HTERT RPE-1 (cell line): ENCODE data around the gene CCT3.

Experiments
- in situ Hi-C: fragments of 300-500 bp; cut with MboI; formaldehyde crosslinking; loops from 4 replicates; pipeline ENCODE4 v1.14.3; 2020; ENCODE audit warnings: low sequenced_read_pairs

Gene CCT3

DNA sequence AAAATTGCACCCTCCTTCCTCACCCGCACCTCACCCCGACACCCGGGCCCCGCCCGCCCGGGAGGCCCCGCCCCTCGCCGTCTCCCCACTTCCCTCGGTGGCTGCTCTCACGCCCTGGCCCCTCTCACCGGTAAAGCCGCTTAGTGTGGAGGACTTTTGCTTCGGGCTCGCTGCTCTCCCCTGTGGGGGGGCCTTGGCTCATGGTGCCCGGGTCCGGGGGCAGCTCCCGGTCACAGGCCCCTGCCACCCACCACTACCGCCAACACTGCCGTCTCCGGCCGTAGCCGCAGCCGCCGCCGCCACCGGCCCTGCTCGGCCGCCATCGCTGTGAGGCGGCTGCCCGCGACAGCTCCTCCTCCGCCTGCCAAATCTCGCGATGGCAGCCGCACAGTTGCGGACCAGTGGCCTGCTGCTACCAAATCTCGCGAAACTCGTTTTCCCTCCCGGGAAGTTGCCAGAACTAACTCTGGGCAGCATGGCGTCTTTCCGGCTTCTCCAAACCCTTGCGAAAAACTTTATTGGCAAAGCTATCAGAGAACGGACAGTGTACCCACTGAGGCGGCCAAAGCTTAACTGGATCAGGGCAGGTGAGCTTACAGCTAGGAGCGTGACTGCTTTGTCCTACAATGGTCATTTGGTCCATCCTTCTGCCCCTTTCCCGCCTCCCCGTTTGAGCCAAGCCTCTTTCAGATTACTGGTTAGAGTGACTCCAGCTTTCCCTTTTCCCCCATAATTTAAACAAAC, 55.4 kb downstream of the CCT3 start, which contains the start of gene SMG5:
Gene SMG5 (minus strand): TSS at position 347 of the 744 bp plus-strand sequence. CDS start 145 bp downstream, at position 202.
- in situ Hi-C loops, result no loop called here

DNA sequence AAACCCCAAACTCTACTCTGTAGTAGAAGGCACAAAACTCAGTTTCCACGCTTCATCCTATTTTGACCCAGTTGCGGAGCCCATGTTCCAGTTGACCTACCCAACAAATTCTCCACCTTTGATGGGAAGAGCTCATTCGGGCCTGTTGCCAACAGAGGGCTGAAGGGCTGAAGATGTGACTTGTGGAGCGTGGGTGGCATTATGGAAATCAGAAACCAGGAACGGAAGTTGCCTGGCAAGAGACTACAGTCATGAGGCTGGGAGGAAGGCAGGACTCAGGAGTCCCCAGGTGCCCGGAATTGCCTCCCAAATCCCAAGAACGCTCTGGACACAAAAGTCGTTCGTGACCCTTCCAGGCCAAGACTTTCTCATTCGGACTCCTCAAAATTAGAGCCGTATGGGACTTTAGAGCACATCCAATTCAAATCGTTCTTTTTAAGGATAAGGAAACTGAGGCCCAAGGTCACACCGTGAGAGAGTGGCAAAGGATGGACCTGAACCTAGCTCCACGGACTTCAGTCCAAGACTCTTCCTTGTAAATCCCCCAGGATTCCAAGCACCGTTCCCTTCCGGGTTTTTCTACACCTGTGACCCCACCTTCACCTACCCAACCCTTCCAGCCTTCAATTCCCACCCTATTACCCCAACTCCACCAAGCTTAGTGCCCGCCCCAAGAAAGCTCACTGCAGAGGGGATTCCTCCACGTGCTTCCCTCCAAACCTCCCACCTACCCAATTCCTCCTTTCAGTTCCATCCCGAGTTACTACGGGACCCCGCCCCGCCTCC, 56.2 kb downstream of the CCT3 start:
- in situ Hi-C loops, result no loop called here

DNA sequence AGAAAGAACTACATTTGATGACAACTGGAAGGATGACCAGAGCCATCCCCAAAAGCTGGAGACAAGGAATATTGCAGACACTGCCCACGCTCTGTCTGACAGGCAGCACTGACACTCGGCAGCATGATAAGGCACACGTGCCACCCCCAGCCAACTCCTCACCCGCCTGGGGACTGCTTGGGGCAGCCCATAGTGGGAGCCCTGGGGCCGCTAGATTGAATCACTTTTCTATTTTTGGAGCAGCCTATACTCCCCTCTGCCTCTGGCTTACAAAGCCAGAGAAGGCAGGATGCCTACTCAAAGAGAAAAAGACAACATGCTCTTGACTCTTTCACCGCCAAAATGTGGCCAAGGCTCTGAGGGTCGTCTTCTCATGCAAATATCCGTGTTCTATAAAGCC, 56.8 kb downstream of the CCT3 start:
- in situ Hi-C loops, result no loop called here

DNA sequence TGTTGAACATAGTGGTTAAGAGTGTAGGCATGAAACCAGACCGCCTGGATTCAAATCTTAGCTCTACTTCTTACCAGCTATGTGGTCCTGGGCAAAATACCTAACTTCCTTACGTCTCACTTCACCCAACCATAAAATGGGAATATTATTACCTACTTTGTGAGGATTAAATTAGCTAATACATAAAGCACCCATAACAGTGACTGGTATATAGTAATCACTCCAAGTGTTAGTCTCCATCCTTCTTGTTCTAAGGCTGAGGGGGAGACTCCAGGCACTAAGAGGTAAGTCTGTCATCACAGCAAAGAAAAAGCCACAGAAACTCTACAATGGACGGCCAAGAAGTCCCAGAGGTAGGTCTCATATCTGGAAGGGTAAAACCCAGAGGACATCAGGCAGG, 58.3 kb downstream of the CCT3 start:
- in situ Hi-C loops, result no loop called here

DNA sequence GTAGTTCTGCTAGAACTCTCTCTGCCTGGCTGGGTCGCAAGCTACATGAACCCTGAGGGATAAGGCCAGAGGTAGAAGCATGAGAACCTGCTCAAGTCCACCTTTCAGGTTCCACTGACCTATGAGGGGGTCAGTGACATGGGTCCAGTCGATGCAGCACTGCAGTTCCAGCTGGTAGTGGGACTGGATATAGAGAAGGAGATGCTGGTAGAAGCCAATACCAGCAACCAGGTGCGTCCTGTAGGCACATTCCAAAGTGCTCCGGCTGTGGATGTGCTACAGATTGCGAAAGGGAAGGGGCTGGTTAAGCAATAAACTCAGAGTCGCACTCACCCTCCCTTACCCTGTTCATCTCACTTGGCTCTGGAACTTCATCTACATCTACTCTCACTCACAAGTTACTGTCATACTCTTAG, 61.1 kb downstream of the CCT3 start:
- in situ Hi-C loops, result no loop called here

DNA sequence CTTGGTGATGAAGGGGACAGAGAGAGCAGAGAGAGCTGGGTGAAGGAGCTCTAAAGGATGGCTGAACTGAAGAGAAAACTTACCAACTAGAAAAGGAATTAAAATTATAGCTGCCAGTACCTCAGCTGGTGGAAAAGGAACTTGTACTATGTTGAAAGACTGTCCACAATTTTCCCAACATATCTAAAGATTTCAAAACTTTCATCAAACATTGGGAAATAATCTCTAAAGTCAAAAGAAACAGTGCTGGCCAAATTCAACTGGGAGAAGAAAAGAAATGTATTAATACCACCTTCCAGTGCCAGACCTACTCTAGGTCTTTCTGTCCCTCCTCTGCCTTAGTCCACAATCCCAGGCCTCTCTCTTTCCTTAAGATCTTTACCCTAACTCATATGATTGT, 61.6 kb downstream of the CCT3 start:
- in situ Hi-C loops, result no loop called here

DNA sequence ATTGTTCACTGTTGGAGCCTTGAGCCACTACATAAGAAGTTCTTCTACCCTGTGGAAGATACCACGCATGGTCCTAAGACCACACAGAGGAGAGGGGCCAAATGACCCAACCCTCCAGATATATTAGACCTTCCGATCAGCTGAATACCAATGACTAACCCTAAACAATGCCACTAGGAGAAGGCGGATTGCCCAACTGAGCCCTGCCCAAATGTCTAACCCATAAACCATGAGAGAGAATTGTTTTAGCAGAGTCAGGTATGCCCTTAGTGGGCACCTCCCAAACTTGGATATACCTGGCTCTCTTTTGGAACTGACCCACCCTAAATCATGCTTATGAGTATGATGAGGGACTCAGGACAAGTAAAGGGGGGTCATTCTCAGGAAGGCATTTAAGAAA, 67.8 kb downstream of the CCT3 start:
- in situ Hi-C loops, result no loop called here

DNA sequence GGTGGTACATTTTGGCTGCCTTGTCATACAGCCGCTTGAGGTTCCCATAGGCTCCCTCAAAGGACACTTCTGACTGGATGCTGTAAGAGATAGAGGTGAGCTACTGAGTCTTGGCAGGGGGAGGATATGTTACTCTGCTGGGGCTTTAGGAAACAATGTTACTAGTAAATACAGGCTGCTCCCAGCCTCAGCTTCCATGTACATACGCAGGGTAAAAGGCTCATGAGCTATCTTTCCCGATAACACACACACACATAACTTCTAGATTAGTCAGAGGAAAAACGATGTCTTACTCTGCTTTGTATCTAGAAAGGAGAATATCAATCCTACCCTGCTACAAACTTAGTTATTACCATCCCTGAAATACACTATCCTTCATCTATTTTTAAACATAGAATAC, 69.8 kb downstream of the CCT3 start:
- in situ Hi-C loops, result no loop called here

DNA sequence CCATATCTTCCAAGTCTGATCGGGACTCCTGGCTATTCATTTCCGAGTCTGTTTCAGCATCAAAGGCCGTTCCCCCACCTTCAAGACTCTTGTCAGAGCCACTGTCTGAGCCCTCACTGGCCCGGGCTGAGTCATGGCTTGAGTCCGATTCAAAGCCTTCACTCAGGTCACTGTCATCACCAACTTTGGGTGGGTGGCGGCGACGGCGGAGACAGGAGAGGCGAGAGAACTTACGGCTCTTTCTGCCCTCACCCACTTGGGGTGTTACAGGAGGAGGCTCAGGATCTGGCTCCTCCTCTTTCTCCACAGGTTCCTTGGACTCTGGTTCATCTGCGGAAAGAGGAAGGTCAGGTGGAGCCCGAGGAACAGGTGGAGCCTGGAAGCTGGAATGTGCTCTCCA, 72.0 kb downstream of the CCT3 start:
- in situ Hi-C loops, result no loop called here

DNA sequence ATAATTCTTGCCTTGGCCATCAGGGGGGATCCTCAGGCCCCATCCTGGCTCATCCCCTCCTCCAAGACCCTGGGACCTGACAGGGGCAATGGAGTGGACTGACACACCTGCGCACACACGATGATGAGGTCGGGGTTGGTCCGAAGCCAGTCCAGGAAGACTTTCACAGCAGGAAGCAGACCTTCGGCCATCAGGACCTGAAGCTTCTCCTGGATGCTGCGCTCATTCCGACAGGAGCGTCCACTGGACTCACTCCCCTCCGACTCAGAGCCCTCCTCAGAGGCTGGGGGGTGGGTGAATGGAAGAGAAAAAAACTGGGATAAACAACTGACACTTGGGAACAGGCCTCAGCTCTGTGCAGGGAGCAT, 74.8 kb downstream of the CCT3 start:
- in situ Hi-C loops, result no loop called here

DNA sequence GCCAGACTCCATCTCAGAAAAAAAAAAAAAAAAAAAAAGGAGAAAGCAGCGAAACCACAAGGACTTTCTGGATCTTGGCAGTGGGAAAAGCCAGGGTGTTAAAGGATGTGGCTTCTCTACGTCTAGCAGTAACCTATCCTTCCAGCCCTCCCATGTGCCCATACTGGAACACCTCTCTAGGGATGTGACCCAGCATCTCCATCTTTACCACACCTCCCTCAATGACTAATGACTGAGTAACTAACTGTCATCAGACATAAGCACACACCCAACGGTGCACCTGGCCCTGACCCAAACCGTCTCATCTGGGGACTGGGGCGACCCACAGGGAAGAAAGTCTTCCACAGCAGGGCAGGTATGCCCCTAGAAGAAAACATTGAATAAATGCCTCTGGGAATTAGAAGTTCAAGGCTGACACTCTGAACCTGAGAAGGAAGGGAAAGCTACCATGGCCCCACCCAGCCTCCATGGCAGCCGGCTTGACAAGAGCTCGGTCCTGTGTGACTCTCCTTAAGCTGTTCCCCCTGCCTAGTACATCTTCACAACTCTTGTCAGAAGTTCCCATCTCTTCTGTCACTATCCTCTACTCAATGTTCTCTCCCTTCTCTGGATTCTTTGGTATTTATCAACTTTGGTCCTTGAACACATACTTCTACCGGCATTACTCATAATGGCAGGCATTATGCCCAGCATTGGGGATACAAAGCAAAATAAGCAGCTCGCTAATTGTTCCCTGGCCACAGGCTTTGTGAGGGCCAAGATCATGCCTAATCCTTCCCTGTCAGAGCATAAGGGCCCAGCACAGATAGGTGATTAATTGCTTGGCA, 75.4 kb downstream of the CCT3 start:
- in situ Hi-C loops, result no loop called here

DNA sequence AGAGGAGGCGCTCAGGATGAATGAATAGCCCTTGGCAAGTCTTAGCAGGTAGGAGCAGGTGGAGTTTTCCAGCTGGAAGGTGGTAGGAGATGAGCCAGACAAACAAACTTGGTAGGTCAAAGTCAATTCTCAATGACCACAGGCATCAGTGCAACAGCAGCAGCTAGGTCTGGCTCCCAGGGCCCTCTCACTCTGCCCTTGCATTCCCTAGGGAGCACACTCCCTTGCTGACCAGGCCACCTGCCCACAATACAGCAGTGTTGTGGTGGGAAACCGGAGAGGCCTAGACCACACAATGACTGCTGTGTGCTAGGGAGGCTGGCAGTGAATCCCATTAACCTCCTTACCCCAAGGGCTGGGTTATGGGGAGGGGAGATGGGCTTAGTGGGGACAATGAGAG, 77.2 kb downstream of the CCT3 start:
- in situ Hi-C loops, result no loop called here

DNA sequence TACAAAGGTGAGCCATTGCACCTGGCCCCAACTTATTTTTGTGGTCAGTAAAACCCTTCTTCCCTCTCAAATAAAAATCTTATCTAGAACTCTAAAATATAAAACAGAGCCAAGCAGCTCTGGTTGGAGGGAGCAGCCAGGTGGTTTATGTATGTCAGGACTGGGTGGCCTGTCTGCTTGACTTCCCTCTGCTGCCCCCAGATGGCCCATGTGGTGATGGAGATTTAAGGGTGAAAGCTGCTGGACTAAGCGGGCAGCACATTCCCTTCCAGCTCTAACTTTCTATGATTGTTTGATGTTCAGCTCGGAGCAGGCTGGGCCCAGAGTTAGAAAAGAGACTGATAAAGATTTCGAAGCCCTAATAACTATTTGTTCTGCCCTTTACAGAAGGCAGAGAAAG, 78.3 kb downstream of the CCT3 start:
- in situ Hi-C loops, result no loop called here
